Superior temporal gyrus (tissue), 1 donor: ENCODE measurements around the gene DAB2IP.

Experiments
- DNase-seq: peaks from one replicate; pipeline ENCODE4 v3.0.0-alpha.2; 2016; ENCODE audit errors: extremely low spot score

Gene DAB2IP

DNA sequence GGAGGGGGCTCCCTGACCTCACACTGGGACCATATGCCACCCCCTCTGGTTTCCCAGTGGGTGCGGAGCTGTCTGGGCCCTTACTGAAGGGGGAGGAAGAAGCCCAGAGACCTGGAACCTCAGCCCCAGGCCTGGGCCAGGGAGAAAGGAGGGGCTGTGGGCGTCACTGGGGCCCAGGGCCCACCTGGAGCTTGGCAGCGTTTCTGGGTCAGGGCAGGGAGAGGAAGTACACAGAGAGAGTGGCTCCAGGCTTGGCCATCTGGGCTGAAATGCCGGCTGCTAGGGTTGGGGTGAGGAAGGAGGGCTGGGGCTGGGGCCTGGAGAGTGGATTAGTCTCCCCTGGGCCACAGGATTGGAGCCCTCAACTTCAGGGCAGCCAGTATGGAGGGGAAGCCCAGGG lies 6.4 kb upstream of the DAB2IP start:
- no peak for DNase-seq

DNA sequence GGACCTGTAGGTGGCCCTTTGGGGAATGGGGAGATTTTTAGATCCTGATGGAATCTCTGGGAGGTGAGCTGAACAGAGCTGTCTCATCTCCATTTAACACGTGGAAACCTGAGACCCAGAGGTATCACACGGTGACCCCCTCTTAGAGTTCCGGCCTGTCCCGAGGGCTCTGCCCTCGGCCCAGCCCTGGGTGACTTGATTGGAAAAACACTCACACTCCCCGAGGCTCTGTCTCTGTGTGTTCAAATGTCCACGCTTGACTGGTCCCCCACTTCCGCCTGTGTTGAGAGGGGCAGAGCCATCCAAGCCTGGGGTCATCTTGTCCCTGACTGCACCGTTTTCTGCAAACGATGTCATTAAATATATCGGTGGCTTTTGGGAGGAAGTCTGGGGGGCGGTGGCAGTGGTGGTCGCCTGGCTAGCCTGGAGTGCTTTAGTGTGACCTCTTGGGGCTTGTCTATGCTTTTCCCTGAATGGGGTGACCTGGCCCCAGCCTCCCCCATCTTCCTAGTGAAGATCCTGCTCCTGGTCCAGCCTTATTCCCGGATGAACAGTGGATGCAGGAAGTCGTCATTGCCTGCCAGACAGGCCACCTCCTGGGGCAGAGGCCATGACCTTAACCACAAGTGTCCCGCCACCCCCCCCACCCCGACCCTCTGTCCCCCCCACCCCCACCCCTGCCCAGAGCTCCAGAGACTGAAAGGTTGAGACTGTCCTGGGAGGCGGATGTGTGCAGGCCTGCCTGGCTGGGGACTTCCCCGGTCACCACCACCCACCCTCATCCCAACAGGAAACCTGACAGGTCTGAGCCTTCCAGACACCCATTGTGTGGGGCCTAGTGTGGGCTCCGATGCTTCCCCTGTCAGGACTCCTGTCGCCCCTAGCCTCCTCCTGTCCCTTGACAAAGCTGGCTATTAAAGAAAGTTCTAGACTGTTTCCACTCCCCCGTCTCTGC lies 5.3 kb upstream of the DAB2IP start:
- no peak for DNase-seq

DNA sequence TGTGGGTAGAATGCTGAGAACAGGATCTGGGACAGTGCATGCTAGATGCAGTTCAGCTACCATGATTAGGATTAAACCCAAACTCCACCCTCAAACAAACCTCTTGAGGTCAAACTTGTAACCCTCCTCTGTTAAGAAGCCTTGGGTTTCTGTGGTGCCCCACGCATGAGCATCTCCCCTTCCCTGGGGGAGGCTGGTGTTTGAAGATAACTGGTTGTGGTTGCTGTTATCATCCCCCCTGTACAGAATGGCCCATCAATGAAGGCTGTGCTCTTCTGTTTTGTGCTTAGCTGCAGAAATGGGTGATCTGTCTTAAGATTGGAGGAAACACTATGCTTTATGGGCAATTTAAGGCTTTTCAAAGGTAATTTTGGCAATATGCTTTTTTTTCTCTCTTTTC lies 4.4 kb upstream of the DAB2IP start:
- DNase-seq = no peak

DNA sequence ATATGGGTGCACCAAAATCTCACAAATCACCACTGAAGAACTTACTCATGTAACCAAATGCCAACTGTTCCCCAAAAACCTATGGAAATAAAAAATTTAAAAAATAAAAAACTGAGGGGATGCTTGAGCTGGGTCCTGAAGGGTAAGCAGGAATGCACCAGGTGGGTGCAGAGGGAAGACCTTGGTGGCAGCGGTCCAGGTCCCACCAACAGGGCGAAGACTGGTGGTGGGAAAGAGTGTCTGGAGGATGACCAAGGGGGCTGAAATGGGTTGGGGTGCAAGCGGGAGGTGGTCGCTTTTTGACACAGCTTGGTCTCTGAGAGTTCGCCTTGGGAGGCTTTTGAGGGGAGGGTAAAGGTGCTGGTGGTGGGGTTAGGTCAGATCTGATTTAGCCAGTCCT lies 3.3 kb upstream of the DAB2IP start:
- DNase-seq = no peak

DNA sequence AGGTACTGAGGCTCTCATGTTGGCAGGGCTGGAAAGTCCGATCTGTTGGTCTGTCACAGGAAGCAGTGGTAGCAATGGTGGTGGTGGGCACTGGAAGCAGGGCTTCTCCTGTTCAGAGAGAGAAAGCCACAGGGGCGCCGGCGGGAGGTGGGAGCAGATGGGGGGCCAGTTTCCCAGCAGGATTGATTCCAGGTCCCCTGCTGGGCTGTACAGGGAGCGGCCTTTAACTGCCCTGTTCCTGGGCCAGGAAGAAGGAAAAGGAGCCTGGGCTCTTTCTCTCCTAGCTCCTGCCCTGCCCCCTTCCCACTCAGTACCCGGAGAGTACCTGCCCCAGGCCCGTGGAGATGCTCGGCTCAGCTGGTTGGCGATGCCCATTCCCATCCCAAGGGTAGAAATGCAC lies 2.6 kb upstream of the DAB2IP start:
- no peak for DNase-seq

DNA sequence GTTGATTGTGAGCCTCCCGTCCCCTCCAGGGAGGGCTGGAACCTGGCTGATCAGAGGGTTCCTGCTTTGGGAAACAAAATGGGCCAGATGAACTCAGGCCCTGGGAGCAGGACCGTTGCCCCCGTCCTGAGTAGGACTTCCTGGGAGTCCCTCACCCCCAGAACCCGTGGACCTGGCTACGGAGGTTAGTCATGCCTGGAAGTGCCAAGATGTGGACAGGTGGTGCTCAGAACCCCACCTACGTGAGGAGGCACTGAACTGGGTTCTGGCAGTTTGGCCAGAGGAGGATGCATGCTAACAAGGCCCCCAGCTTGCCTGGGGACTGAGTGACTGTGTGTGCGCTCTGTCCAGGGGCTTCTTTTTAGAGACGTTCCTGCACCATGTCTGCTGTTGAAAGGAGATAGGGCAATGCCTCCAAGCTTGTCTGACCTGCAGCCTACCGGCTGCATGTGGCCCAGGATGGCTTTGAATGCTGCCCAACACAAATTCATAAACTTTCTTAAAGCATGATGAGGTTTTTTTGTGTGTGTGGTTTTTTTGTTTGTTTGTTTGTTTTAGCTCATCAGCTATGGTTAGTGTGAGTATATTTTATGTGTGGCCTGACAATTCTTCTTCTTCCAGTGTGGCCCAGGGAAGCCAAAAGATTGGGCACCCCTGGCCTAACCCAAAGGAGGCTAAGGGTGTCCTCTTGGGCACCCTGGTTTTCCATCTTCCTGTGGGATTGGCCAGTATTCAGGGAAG lies 1.8 kb upstream of the DAB2IP start:
- DNase-seq = no peak

DNA sequence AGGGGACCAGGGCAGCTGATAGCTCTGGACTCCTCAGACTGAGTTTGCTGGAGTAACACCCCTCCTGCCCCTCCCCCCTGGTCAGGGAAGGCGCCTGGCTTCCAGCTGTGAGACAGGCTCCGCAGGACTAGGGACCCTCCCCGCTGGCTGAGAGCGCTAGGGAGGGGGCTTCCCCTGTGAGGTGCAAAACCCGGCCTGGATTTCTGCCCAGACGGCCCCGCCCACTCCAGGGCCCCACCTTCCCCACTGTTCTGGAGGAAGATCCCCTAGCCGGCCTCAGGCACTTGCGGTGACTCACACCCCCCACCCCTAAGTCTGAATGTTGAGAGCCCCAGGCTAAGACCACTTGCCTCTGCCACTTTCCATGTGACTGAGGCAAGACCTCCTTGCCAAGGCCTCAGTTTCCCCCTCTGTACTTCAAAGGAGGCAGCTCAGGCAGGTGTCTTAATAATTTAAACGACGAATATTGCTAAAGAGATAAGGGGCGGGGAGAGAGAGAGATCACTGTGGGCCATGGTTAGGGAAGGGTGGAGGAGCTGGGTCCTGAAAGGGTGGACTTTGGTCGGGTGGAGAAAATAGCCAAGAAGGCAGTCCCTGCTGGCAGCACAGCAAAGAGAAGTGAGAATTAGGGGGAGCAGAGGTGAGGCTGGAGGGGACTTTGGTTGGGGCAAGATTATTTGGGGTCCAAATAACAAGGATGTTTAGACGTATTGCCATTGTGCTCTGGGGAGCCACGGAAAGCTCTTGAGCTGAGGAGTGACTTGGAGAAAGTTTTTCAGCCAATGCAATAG lies 1.0 kb upstream of the DAB2IP start:
- no peak for DNase-seq

DNA sequence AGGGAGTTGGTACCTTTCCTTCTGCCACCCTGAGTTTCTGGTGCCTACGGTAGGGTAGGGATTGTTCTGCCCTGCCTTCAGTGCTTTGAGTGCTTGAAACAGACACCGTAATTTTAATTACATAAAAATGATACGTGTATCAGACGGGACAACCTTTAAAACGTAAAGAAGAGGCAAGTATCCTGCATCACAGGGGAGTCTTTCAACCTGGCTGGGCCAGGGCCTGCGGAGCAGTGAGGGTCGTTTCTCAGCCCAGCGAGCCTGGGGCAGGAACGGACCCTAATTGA lies 483 bp upstream of the DAB2IP start:
- DNase-seq = no peak

DNA sequence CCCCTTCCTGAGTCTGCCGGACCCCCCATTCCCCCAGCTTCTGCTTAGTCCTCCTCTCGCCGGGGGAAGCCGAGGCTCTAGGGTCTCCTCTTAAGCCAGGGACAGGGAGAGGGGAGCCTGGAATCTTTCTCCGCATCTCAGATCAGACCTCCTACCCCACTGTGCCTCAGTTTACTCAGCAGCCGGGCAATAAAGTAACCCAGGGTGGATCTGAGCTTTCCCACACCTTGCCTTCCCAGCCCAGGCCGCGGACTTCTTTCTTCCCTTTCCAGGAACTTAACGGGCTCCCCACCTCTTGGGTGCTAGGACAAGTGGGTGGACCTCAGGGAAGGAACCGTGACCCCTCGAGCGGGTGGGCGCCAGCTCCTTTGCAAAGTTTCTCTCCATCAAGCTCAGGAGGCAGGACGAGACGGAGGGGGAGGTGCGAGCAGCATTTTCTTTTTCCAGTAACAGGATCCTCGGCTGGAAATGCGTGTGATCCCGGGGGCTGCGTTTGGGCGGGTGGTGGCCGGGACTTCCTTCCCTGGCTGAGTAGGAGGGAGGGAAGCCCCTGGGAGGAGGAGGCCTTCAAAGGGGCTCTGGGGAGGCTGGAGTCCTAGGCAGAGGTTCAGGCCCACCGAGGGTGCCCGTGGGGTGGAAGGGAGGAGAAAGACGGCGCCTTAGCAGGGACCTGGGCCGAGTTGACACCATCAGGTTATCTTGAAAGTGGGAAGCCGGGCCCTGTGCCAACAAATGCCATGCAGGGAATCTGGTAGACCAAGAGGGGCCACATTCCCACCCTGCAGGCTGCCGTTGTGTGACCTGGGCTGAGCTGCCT lies 795 bp downstream of the DAB2IP start:
- DNase-seq = no peak

DNA sequence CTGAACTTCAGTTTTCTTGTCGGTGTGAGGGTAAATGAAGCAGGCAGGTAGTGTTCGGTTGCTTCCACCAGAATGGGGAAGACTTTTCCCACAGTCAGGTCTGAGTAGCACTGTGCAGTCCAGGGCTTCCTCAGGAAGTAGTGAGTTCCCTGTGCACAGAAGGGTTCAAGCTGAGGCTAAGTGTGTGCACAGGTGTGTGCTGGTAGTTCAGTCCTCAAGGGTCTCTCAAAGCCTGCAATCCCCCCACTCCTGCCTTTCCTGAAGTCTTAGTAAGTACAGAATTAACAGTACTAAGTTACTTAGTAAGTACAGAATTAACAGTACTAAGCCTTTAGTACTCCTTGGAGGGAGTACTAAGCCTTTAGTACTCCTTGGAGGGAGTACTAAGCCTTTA lies 1.4 kb downstream of the DAB2IP start:
- DNase-seq = no peak

DNA sequence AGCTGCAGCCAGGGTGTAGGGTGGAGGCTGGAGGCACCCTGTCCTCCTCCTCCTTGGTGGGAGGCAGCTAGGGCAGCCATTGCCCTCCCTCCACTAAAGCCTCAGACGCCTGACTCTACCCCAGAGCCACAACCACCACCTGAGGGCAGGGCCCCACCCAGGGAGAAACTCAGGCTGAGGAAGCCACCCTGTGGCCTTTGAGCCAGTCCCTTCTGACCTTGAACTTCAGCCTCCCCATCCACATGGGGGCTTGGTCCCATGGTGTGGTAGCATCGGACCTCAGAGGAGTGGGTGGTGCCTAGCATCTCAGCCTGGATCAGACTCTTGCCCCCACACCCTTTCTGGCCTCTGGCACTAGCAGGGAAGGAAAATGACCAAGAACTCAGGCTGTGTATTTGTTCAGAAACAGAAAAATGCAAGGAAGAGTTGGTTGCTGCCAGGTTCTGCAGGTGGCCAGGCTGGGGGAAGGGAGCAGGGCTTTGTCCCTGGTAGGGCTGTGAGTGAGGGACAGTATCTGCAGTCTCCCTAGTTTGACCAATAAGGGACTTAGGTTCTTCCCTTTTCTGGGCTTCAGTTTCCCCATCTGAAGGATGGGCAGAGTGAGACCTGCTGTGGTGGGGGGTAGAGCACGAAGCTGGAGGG lies 3.2 kb downstream of the DAB2IP start:
- no peak for DNase-seq

DNA sequence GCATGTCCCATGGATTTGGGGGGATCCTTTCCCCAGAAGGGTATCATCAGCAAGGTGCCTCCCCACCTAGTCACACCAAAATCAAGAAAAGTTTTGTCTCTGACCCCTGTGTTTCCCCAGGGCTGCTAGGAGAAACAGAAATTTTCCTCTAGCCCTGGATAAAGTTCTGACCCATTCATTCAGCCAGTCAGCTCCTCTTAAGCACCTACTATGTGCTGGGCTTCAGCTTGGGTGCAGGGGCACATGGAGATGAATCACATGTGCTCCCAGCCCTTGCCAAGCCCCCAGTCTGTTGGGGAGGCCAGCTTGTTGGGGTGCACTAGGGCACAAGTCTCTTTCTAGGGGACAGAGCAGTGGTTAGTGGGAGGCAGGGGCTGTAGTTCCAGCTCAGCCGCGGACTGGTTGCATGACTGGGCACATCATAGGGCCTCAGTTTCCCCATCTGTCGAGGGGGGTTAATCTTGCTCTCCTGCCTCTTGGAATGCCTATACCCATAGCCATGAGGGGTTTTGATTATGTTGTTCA lies 3.9 kb downstream of the DAB2IP start:
- DNase-seq = no peak

DNA sequence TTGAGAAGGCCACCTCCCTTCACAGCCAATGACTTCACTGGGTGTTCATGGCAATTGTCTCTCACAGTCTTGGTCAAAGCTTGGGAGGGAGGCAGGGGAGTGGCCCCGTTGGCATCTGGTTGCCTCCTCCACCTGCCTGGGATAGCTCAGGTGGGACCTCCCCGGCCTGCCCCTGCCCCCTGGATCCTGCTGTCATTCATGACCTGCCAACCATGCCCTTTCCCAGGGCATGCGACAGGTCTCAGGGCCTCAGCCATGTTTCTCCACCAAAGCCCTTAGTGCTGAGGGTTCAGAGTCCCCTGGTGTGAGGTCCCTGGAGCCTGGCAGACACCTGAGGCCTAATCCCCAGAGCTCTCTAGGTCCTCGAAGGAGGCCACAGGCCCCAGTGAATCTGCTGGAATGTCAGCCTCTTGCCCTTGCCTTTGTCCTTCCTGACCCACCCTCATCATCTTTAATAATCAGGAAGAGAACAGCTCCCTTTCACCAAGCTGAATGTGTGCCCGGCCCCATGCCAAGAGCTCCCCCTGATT lies 5.6 kb downstream of the DAB2IP start:
- no peak for DNase-seq

DNA sequence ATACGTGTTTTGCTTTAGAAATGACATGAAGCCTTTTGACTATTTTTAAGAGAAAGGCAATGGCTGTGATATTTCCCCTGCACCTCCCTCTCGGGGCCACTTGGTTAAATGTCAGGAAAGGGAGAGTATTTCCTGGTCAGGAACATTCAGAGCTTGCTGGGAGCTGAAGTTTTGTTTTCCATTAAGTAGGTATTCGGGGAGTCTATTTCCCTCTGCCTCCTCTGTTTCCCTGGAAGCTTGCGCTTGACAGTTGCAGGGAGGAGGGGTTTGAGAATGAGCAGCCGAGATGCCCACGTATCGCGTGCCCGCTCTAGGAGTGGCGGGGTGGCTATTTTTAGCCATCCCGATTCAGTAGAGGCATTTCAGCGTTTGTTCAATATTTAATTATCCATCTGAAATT lies 6.7 kb downstream of the DAB2IP start:
- DNase-seq = peak; percentile 50

DNA sequence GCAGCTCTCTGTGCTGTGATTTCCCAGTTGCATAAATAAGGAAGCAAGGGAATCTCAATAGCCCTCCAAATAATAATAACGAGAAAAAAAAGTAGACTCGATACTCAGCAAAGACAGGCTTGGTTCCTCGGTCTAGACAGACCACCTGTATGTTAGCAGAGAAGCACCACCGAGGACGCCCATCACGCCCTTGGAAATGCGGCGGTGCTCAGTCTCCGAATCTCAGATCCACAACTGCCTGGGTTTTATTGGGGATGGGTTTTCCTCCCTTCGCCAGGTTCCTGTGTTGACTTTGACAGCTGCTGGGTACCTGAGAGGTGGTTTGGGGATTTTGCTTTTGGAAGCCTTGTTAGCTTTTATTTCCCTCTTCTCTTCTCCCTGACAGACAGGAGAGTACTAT lies 7.2 kb downstream of the DAB2IP start:
- DNase-seq = no peak

DNA sequence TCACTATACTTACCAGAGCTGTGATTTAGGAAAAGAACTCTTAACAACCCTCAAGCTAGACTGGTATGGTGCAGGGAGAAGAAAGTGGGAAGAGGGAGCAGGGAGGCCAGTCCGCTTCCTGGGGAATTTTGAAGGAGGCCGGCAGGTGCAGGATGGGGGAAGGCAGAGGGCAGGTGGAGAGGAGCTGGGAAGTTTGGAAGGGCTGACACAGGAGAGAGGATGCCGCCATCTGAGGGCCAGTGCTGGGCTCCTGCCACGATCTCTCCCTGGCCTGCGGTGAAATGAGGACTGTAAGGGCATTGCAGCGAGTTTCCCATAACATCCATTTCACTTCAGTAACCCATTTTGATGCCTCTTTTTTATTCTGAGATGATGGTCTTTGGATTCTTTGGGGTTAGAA lies 8.9 kb downstream of the DAB2IP start:
- DNase-seq = no peak

DNA sequence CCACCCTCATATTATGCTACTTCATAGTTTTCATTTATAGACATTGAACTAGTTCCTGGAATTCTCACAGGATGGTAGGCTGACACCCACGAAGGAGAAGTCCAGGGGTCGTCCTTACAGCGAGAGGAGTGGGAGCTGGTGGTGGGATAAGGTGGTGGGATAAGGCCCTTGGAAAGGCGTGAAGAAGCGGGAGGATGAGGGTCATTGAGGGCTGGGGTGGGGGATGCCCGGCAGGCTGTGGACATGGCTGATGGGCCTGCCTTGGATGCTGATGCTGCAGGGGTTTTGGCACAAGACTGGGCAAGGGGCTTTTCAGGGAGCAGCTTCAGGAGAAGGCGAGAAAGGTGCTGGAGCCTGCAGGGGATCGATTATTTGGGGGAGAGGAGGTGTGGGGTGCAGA lies 9.4 kb downstream of the DAB2IP start:
- DNase-seq = no peak

DNA sequence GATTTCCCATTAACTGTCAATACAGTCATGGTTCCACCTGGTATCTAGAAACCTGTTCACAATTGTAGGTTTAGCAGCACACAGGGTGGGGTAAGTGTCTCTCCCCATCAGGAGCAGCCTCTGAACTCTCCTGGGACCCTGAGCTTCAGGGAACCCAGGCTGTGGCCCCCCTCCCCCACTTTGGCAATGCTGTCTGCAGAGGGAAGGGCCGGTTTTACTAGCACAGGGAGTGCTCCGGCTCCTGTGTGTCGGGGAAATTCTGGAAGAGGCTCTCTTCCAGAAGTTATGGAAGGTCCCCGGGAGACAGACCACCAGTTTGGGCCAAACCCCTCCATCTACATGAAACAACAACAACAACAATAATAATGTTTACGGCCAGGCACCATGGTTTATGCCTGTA lies 9.9 kb downstream of the DAB2IP start:
- no peak for DNase-seq

DNA sequence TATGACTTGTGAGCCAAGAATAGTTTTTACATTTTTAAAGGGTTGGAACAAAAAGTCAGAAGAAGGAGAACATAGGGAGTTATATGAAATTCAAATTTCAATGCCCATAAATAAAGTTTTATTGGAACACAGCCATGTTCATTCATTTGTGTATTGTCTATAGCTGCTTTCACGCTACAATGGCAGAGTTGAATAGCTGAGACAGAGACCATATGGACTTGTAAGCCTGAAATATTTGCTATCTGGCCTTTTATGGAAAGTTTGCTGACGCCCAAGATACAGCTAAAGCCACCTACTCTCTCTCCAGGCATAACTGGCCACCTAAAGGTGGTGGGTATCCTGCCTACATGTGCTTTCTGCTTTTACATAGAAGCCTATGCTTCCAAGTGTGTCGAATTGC lies 10.9 kb downstream of the DAB2IP start:
- DNase-seq = no peak

DNA sequence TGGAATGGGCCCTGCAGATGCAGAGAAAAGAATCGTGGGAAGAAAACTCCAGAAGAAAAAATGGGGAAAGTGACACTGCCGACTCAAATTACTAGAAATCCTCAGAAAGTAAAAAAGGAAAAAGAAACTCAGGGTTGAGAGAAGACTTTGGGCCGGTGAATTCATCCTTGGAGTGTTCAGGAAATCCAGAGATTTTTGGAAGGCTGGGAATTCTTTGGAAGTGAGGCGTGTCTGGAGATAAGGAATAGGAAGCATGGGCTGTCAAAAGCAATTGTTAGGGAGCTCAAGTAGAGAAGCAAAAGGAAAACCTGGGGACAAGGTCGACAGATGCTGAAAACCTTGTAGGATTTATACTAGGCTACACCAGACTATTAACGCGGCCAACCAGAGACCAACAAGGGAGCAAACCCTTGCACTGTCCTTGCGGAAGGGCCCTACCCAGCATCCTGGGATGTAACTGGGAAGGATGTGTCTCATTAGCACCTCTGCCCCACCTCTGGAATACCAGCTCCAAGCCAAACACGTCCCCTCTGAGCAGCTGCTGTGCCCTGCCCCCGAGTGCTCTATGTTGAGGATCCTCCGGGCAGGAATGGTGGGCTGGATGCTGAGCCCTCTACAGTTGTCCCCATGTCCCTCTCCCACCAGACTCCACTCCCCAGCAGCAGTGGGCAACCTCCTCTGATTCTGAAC lies 11.6 kb downstream of the DAB2IP start:
- DNase-seq = no peak
